SJCRH30 (cell line): ENCODE data around the gene SRGAP2B. TPM values are rescaled to one million over a fixed set of nuclear protein-coding genes. Genes with fewer than 3 reads are reported as not detected.
"Not testable (repeated sequence)": the region's sequence is repeated elsewhere in the genome, so short reads cannot be mapped to it uniquely, and the experiment has no call there.

Experiments
- DNase-seq, 2 experiments: peaks; one replicate each; pipeline ENCODE4 v3.0.0-alpha.2; 2015 to 2020
- H3K27ac ChIP-seq: fragments of 250-450 bp; sonication (Bioruptor Pico); 2 replicates; pipeline ENCODE4 v1.5.1; 2020; ENCODE audit warnings: mild to moderate bottlenecking, moderate library complexity
- H3K27me3 ChIP-seq: fragments of 250-450 bp; sonication (Bioruptor Pico); 2 replicates; pipeline ENCODE4 v1.5.1; 2020; ENCODE audit warnings: mild to moderate bottlenecking, moderate library complexity
- H3K36me3 ChIP-seq: fragments of 250-450 bp; sonication (Bioruptor Pico); 2 replicates; pipeline ENCODE4 v1.5.1; 2020; ENCODE audit warnings: mild to moderate bottlenecking, moderate library complexity
- H3K4me1 ChIP-seq: fragments of 250-450 bp; sonication (Bioruptor Pico); 2 replicates; pipeline ENCODE4 v1.5.1; 2020; ENCODE audit warnings: mild to moderate bottlenecking, moderate library complexity
- H3K4me3 ChIP-seq: fragments of 250-450 bp; sonication (Bioruptor Pico); 2 replicates; pipeline ENCODE4 v1.5.1; 2020; ENCODE audit warnings: mild to moderate bottlenecking, moderate library complexity
- H3K9me3 ChIP-seq: fragments of 250-450 bp; sonication (Bioruptor Pico); replicated peaks from 2 replicates; pipeline ENCODE4 v1.5.1; 2020; ENCODE audit warnings: mild to moderate bottlenecking, moderate library complexity
- total RNA-seq: library from RNA; depleted of rRNA; stranded (reverse); fragments of >200 nt; shearing (Covaris generic); gene quantifications from 2 replicates; pipeline ENCODE4 v1.2.3, GENCODE V29; 2014

SRGAP2B gene
- total RNA-seq, 1 experiment from 2014 or later: 16.4 TPM

- H3K4me1 ChIP-seq, DNase-seq, H3K27ac ChIP-seq, H3K36me3 ChIP-seq, H3K4me3 ChIP-seq, H3K9me3 ChIP-seq, H3K27me3 ChIP-seq: not testable (repeated sequence)
These were observed 16.5 kb upstream of the SRGAP2B start for GRCh38 chr1:145111674-145112073.

- H3K4me1 ChIP-seq, H3K9me3 ChIP-seq, DNase-seq, H3K4me3 ChIP-seq, H3K27me3 ChIP-seq, H3K27ac ChIP-seq, H3K36me3 ChIP-seq: not testable (repeated sequence)
These were observed 8.2 kb upstream of the SRGAP2B start for GRCh38 chr1:145103294-145103693.

- H3K27me3 ChIP-seq, H3K27ac ChIP-seq, H3K36me3 ChIP-seq, H3K4me3 ChIP-seq, H3K4me1 ChIP-seq, H3K9me3 ChIP-seq, DNase-seq: not testable (repeated sequence)
These were observed 6.6 kb upstream of the SRGAP2B start for GRCh38 chr1:145101725-145102124.

GRCh38 chr1:145094655-145095211 lies 395 bp downstream of the SRGAP2B start:
- not testable (repeated sequence) for H3K27me3 ChIP-seq, H3K36me3 ChIP-seq, H3K9me3 ChIP-seq, H3K27ac ChIP-seq, H3K4me3 ChIP-seq, H3K4me1 ChIP-seq
- DNase-seq: peak in 1 of 2 experiments; percentile 34

GRCh38 chr1:145093517-145094149 lies 1.5 kb downstream of the SRGAP2B start:
- not testable (repeated sequence) for H3K27me3 ChIP-seq, H3K36me3 ChIP-seq, H3K9me3 ChIP-seq, H3K27ac ChIP-seq, H3K4me1 ChIP-seq
- DNase-seq: peak; percentile 18 to 53
- H3K4me3 ChIP-seq: peak overlapping the region; percentile 58

GRCh38 chr1:145082483-145083255 lies 12.5 kb downstream of the SRGAP2B start:
- not testable (repeated sequence) for H3K4me3 ChIP-seq, H3K36me3 ChIP-seq, H3K9me3 ChIP-seq, H3K27me3 ChIP-seq, H3K27ac ChIP-seq, H3K4me1 ChIP-seq, DNase-seq

GRCh38 chr1:145080193-145080592 lies 14.9 kb downstream of the SRGAP2B start:
- not testable (repeated sequence) for H3K36me3 ChIP-seq, H3K4me1 ChIP-seq, H3K27me3 ChIP-seq, DNase-seq, H3K27ac ChIP-seq, H3K4me3 ChIP-seq, H3K9me3 ChIP-seq

GRCh38 chr1:145079737-145080136 lies 15.4 kb downstream of the SRGAP2B start:
- not testable (repeated sequence) for H3K4me3 ChIP-seq, DNase-seq, H3K27me3 ChIP-seq, H3K4me1 ChIP-seq, H3K27ac ChIP-seq, H3K36me3 ChIP-seq, H3K9me3 ChIP-seq

GRCh38 chr1:145078787-145079370 lies 16.2 kb downstream of the SRGAP2B start:
- not testable (repeated sequence) for H3K27me3 ChIP-seq, DNase-seq, H3K9me3 ChIP-seq, H3K4me1 ChIP-seq, H3K27ac ChIP-seq, H3K4me3 ChIP-seq, H3K36me3 ChIP-seq

GRCh38 chr1:145077872-145078786 lies 17.0 kb downstream of the SRGAP2B start:
- not testable (repeated sequence) for H3K27ac ChIP-seq, H3K4me3 ChIP-seq, H3K4me1 ChIP-seq, H3K27me3 ChIP-seq, DNase-seq, H3K36me3 ChIP-seq, H3K9me3 ChIP-seq

GRCh38 chr1:145076877-145077276 lies 18.3 kb downstream of the SRGAP2B start:
- not testable (repeated sequence) for H3K4me3 ChIP-seq, DNase-seq, H3K27me3 ChIP-seq, H3K36me3 ChIP-seq, H3K27ac ChIP-seq, H3K4me1 ChIP-seq, H3K9me3 ChIP-seq

GRCh38 chr1:145074021-145074559 lies 21.0 kb downstream of the SRGAP2B start:
- DNase-seq, H3K4me3 ChIP-seq, H3K9me3 ChIP-seq, H3K27ac ChIP-seq, H3K4me1 ChIP-seq, H3K27me3 ChIP-seq, H3K36me3 ChIP-seq: not testable (repeated sequence)

GRCh38 chr1:145071569-145071968 lies 23.6 kb downstream of the SRGAP2B start:
- H3K36me3 ChIP-seq, H3K9me3 ChIP-seq, DNase-seq, H3K27me3 ChIP-seq, H3K27ac ChIP-seq, H3K4me3 ChIP-seq, H3K4me1 ChIP-seq: not testable (repeated sequence)

- not testable (repeated sequence) for H3K27ac ChIP-seq, H3K9me3 ChIP-seq, DNase-seq, H3K36me3 ChIP-seq, H3K4me3 ChIP-seq, H3K4me1 ChIP-seq, H3K27me3 ChIP-seq
These were observed 28.6 kb downstream of the SRGAP2B start for GRCh38 chr1:145066486-145066885.
